Uterus (tissue), 4 donors: Measurements from ENCODE around the gene SCN7A. TPM values are rescaled to one million over a fixed set of nuclear protein-coding genes. Genes with fewer than 3 reads are reported as not detected.

Source experiments
- DNase-seq, 2 donors: peaks; one replicate each; pipeline ENCODE4 v3.0.0-alpha.2; 2019 to 2020
- H3K27ac ChIP-seq, 2 donors: fragments of 200-600 bp; sonication (generic); 1 replicate in 1 of 2; 2 replicates in 1 of 2; pipeline ENCODE4 v1.5.1; 2016 to 2018
- H3K27me3 ChIP-seq, 2 donors: fragments of 200-600 bp; sonication (generic); one replicate each; pipeline ENCODE4 v1.5.1; 2018 to 2019; ENCODE audit warnings: control low read depth in 1 of 2
- H3K36me3 ChIP-seq, 2 donors: fragments of 200-600 bp; sonication (generic); one replicate each; pipeline ENCODE4 v1.5.1; 2019; ENCODE audit warnings: control low read depth in 1 of 2
- H3K4me1 ChIP-seq, 2 donors: fragments of 200-600 bp; sonication (generic); one replicate each; pipeline ENCODE4 v1.5.1; 2018 to 2019; ENCODE audit warnings: control low read depth in 1 of 2
- H3K4me3 ChIP-seq, 2 donors: fragments of 200-600 bp; sonication (generic); 1 replicate in 1 of 2; 2 replicates in 1 of 2; pipeline ENCODE4 v1.5.1; 2018 to 2019; ENCODE audit warnings: mild to moderate bottlenecking in 1 of 2
- H3K9me3 ChIP-seq, 2 donors: fragments of 200-600 bp; sonication (generic); one replicate each; pipeline ENCODE4 v1.5.1; 2019; ENCODE audit warnings: control low read depth in 1 of 2
- CTCF ChIP-seq, 4 experiments: fragments of 200-600 bp in 2 of 4; fragments of 450-650 bp in 2 of 4; sonication (generic) in 2 of 4; IDR thresholded peaks; one replicate each; pipeline ENCODE4 v1.5.1; 2016 to 2019; ENCODE audit warnings: antibody characterized with exemption in 4 of 4, mild to moderate bottlenecking in 2 of 4, moderate library complexity in 1 of 4
- POLR2A ChIP-seq, 2 donors: fragments of 450-650 bp; IDR thresholded peaks; one replicate each; pipeline ENCODE4 v1.6.1; 2016; ENCODE audit warnings: antibody characterized with exemption in 2 of 2, mild to moderate bottlenecking in 1 of 2, moderate library complexity in 1 of 2
- intact Hi-C: fragments of 100-400 bp; cut with DNase I; formaldehyde crosslinking; loops from one replicate; pipeline ENCODE4 v1.15.1; 2023; ENCODE audit warnings: low total_unique reads
- total RNA-seq, 4 donors: library from RNA; depleted of rRNA in 3 of 4; stranded (reverse); fragments of >200 nt in 3 of 4; gene quantifications; one replicate each; pipeline versions ENCODE4 v1.1.0 to v1.2.4, GENCODE V29; 2014 to 2023
- donor health status: DM: yes; HTN: yes; CAD: no.

SCN7A gene
- total RNA-seq, 4 donors from 2014 or later: 40.0 to 74.1 (median 48.4) TPM

- H3K4me1 ChIP-seq: no peaks in the 10 kb centered on the region
- no peak overlapping the region for H3K27ac ChIP-seq
- no peak for DNase-seq
- H3K36me3 ChIP-seq: no peaks in the 10 kb centered on the region
- no peak overlapping the region for H3K4me3 ChIP-seq
- H3K9me3 ChIP-seq: no peaks in the 10 kb centered on the region
- intact Hi-C loops: no loop called here
- no peak for TF ChIP-seq CTCF (IDR thresholded peaks at IDR 0.05)
- TF ChIP-seq POLR2A (IDR thresholded peaks at IDR 0.05): no peak
- H3K27me3 ChIP-seq: no peaks in the 10 kb centered on the region
These were observed 136.7 kb downstream of the SCN7A start for GRCh38 chr2:166357068-166357949.

Other genes with a start within 250 kb of the SCN7A start
- gene SCN9A, start 118.3 kb downstream of the SCN7A start, total RNA-seq: 10 to 100 TPM in 1 of 4 donors, 1 to 10 TPM in 3; 1.5 to 14.2 (median 4.6) TPM